HG02973 (cell line): ENCODE results near the gene TMEM147.

Experiments used
- ATAC-seq: cut with Tn5 transposase; IDR thresholded peaks from one replicate; pipeline ENCODE4 v1.9.1; 2021; ENCODE audit warnings: moderate library complexity; ENCODE audit not compliant: unreplicated experiment

TMEM147 gene

GRCh38 chr19:35518313-35518712, 27.1 kb upstream of the TMEM147 start:
- ATAC-seq = no peak

GRCh38 chr19:35519291-35519690, 26.1 kb upstream of the TMEM147 start:
- ATAC-seq = no peak

- ATAC-seq = no peak
These were observed 24.2 kb upstream of the TMEM147 start for GRCh38 chr19:35521124-35521743.

GRCh38 chr19:35522745-35523327, 22.6 kb upstream of the TMEM147 start:
- ATAC-seq = no peak

GRCh38 chr19:35524181-35524837, 21.1 kb upstream of the TMEM147 start:
- ATAC-seq = no peak

GRCh38 chr19:35525873-35526272, 19.6 kb upstream of the TMEM147 start:
- ATAC-seq = no peak

- ATAC-seq = no peak
These were observed 17.0 kb upstream of the TMEM147 start, which contains the start of gene SBSN for GRCh38 chr19:35528218-35529038. SBSN (minus strand) TSS chr19:35528311; CDS start chr19:35528281, 30 bp downstream.

GRCh38 chr19:35529241-35530218, 15.9 kb upstream of the TMEM147 start:
- ATAC-seq = no peak

GRCh38 chr19:35531291-35531690, 14.1 kb upstream of the TMEM147 start:
- no peak for ATAC-seq

- ATAC-seq = no peak
These were observed 12.1 kb upstream of the TMEM147 start, which contains the start of gene GAPDHS for GRCh38 chr19:35533201-35533821. GAPDHS (plus strand) TSS chr19:35533456; CDS start chr19:35533528, 72 bp downstream.

GRCh38 chr19:35533822-35534392, 11.5 kb upstream of the TMEM147 start:
- ATAC-seq = no peak

GRCh38 chr19:35534803-35535480, 10.5 kb upstream of the TMEM147 start:
- ATAC-seq = no peak

GRCh38 chr19:35539314-35539713, 6.1 kb upstream of the TMEM147 start:
- no peak for ATAC-seq

- ATAC-seq = no peak
These were observed 5.6 kb upstream of the TMEM147 start for GRCh38 chr19:35539850-35540249.

GRCh38 chr19:35540356-35540927, 5.0 kb upstream of the TMEM147 start:
- ATAC-seq = no peak

GRCh38 chr19:35542209-35542608, 3.2 kb upstream of the TMEM147 start:
- no peak for ATAC-seq

GRCh38 chr19:35543280-35544109, 1.9 kb upstream of the TMEM147 start:
- no peak for ATAC-seq
